Measurements from ENCODE around the gene KPTN. TPM values are rescaled to one million over a fixed set of nuclear protein-coding genes. Genes with fewer than 3 reads are reported as not detected.

The KPTN gene
- total RNA-seq, 1 experiment from 2014 or later, result 23.8 TPM

DNA sequence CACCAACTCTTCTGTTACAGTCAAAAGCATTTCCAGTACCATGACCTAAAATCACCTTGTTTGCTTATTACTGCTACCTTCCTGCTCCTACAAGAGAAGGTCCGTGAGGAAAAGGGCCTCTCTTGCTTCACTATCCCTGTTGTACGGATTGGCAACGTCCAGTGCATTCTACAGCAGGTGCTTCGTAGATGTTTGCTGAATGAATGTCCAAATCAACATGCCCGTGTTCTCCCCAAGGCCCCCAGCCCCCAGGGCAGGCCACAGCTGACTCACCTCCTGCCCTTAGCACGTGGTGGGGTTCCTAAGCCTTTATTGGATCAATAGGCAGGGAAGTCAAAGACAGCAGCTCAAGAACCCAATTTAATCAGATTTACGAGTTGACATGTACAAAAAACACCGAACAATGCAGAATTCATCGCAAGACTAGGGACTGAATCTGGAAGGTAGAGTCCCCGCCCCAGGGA, 36.4 kb upstream of the KPTN start:
- H4K20me1 ChIP-seq (ENCODE audit: insufficient read depth), result no peaks in the 10 kb centered on the region
- H3K4me2 ChIP-seq (ENCODE audit: low read length), result no peak overlapping the region
- peaks cover 5 to 9% of the 10 kb centered on the region in 2 experiments; a peak in 3 of 4 replicates for H3K4me1 ChIP-seq (ENCODE audit: control insufficient read depth in 1 of 2, insufficient read depth in 2 of 2, low read length in 2 of 2)
- TF ChIP-seq YY1 (IDR thresholded peaks at IDR 0.05; ENCODE audit: extremely low read depth, insufficient replicate concordance, low read depth, low read length), result no peak
- TF ChIP-seq POLR2A (IDR thresholded peaks at IDR 0.05; ENCODE audit: borderline replicate concordance, extremely low read depth, insufficient read depth, insufficient read length), result no peak
- TF ChIP-seq, protein P1, sequence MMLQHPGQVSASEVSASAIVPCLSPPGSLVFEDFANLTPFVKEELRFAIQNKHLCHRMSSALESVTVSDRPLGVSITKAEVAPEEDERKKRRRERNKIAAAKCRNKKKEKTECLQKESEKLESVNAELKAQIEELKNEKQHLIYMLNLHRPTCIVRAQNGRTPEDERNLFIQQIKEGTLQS (IDR thresholded peaks at IDR 0.05), result no peak
- TF ChIP-seq, protein P2, sequence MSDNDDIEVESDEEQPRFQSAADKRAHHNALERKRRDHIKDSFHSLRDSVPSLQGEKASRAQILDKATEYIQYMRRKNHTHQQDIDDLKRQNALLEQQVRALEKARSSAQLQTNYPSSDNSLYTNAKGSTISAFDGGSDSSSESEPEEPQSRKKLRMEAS (IDR thresholded peaks at IDR 0.05), result no peak
- TF ChIP-seq SP1 (IDR thresholded peaks at IDR 0.05; ENCODE audit: low read depth), result no peak
- TF ChIP-seq, protein P3, sequence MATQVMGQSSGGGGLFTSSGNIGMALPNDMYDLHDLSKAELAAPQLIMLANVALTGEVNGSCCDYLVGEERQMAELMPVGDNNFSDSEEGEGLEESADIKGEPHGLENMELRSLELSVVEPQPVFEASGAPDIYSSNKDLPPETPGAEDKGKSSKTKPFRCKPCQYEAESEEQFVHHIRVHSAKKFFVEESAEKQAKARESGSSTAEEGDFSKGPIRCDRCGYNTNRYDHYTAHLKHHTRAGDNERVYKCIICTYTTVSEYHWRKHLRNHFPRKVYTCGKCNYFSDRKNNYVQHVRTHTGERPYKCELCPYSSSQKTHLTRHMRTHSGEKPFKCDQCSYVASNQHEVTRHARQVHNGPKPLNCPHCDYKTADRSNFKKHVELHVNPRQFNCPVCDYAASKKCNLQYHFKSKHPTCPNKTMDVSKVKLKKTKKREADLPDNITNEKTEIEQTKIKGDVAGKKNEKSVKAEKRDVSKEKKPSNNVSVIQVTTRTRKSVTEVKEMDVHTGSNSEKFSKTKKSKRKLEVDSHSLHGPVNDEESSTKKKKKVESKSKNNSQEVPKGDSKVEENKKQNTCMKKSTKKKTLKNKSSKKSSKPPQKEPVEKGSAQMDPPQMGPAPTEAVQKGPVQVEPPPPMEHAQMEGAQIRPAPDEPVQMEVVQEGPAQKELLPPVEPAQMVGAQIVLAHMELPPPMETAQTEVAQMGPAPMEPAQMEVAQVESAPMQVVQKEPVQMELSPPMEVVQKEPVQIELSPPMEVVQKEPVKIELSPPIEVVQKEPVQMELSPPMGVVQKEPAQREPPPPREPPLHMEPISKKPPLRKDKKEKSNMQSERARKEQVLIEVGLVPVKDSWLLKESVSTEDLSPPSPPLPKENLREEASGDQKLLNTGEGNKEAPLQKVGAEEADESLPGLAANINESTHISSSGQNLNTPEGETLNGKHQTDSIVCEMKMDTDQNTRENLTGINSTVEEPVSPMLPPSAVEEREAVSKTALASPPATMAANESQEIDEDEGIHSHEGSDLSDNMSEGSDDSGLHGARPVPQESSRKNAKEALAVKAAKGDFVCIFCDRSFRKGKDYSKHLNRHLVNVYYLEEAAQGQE (IDR thresholded peaks at IDR 0.05; ENCODE audit: low read depth), result no peak
- TF ChIP-seq, protein P4, sequence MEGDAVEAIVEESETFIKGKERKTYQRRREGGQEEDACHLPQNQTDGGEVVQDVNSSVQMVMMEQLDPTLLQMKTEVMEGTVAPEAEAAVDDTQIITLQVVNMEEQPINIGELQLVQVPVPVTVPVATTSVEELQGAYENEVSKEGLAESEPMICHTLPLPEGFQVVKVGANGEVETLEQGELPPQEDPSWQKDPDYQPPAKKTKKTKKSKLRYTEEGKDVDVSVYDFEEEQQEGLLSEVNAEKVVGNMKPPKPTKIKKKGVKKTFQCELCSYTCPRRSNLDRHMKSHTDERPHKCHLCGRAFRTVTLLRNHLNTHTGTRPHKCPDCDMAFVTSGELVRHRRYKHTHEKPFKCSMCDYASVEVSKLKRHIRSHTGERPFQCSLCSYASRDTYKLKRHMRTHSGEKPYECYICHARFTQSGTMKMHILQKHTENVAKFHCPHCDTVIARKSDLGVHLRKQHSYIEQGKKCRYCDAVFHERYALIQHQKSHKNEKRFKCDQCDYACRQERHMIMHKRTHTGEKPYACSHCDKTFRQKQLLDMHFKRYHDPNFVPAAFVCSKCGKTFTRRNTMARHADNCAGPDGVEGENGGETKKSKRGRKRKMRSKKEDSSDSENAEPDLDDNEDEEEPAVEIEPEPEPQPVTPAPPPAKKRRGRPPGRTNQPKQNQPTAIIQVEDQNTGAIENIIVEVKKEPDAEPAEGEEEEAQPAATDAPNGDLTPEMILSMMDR (IDR thresholded peaks at IDR 0.05 in 2 of 3, conservative IDR thresholded peaks at IDR 0.05 in 1 of 3; ENCODE audit: borderline replicate concordance in 1 of 3, insufficient read depth in 1 of 3, low read depth in 2 of 3, low read length in 2 of 3), result no peak
- TF ChIP-seq TCF7L2 (IDR thresholded peaks at IDR 0.05; ENCODE audit: borderline replicate concordance, extremely low read depth, insufficient read depth, insufficient read length), result no peak
- TF ChIP-seq SRF (IDR thresholded peaks at IDR 0.05; ENCODE audit: low read depth), result no peak
- no peak for TF ChIP-seq EZH2 (IDR thresholded peaks at IDR 0.05)
- no peak for TF ChIP-seq RAD21 (IDR thresholded peaks at IDR 0.05; ENCODE audit: low read depth)
- TF ChIP-seq, protein P5, sequence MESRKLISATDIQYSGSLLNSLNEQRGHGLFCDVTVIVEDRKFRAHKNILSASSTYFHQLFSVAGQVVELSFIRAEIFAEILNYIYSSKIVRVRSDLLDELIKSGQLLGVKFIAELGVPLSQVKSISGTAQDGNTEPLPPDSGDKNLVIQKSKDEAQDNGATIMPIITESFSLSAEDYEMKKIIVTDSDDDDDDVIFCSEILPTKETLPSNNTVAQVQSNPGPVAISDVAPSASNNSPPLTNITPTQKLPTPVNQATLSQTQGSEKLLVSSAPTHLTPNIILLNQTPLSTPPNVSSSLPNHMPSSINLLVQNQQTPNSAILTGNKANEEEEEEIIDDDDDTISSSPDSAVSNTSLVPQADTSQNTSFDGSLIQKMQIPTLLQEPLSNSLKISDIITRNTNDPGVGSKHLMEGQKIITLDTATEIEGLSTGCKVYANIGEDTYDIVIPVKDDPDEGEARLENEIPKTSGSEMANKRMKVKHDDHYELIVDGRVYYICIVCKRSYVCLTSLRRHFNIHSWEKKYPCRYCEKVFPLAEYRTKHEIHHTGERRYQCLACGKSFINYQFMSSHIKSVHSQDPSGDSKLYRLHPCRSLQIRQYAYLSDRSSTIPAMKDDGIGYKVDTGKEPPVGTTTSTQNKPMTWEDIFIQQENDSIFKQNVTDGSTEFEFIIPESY (IDR thresholded peaks at IDR 0.05; ENCODE audit: extremely low read depth, insufficient replicate concordance, low read length), result no peak
- no peak for TF ChIP-seq JUND (IDR thresholded peaks at IDR 0.05)
- no peak for TF ChIP-seq POLR2AphosphoS5 (IDR thresholded peaks at IDR 0.05; ENCODE audit: low read depth, low read length)
- TF ChIP-seq ZFX (IDR thresholded peaks at IDR 0.05), result no peak
- no peak for TF ChIP-seq ELF1 (IDR thresholded peaks at IDR 0.05; ENCODE audit: borderline replicate concordance, low read depth)
- no peak for TF ChIP-seq EGR1 (IDR thresholded peaks at IDR 0.05; ENCODE audit: low read depth)
- no peak for TF ChIP-seq SIN3A (IDR thresholded peaks at IDR 0.05; ENCODE audit: low read depth)
- no peak for TF ChIP-seq EZH2phosphoT487 (IDR thresholded peaks at IDR 0.05; ENCODE audit: borderline replicate concordance)
- no peak for TF ChIP-seq ZNF274 (IDR thresholded peaks at IDR 0.05; ENCODE audit: low read depth, low read length)
- RAD21 ChIA-PET (ENCODE audit: low non-redundant PET in 1 of 2, low total read pairs in 2 of 2, uncharacterized antibody in 2 of 2, unreplicated experiment in 2 of 2), result no interaction called here
- CTCF ChIA-PET, result no interaction called here
- no peak overlapping the region for H3K9ac ChIP-seq (ENCODE audit: low read length)
- H3K9me2 ChIP-seq (ENCODE audit: insufficient read depth), result no peaks in the 10 kb centered on the region
- no peak for ATAC-seq
- no peaks in the 10 kb centered on the region for H3K27me3 ChIP-seq (ENCODE audit: insufficient read depth, low read length)
- no peaks in the 10 kb centered on the region for H3K36me3 ChIP-seq (ENCODE audit: control insufficient read depth in 1 of 2, insufficient read depth in 2 of 2, low read length in 2 of 2)
- BruUV-seq (replicated peaks), result no TSS peak
- H3K9me3 ChIP-seq (ENCODE audit: control insufficient read depth in 1 of 2, insufficient read depth in 1 of 2, low read depth in 1 of 2, low read length in 2 of 2), result no peaks in the 10 kb centered on the region
- H3K79me2 ChIP-seq (ENCODE audit: insufficient read depth, low read length), result no peaks in the 10 kb centered on the region
- POLR2A ChIA-PET, result no interaction called here
- intact Hi-C loops (cut with micrococcal nuclease), result no loop called here
- no peak for DNase-seq (ENCODE audit: low read depth, low spot score)
- no peak overlapping the region for H3K4me3 ChIP-seq (replicated peaks in 1 of 2; ENCODE audit: low read depth in 1 of 2, low read length in 2 of 2)
- H3K27ac ChIP-seq (ENCODE audit: low read depth, low read length), result no peak overlapping the region
- no peak overlapping the region for H2AFZ ChIP-seq (ENCODE audit: low read depth, low read length, poor library complexity, severe bottlenecking)

Measured in HCT116 (cell line).